Common myeloid progenitor, CD34-positive (primary cell): Measurements from ENCODE around the gene MAST2.
"Not testable (repeated sequence)": the region's sequence is repeated elsewhere in the genome, so short reads cannot be mapped to it uniquely, and the experiment has no call there.

Experiments used
- CTCF ChIA-PET: fragments of 350-600 bp; sonication (Branson Sonifier 250); formaldehyde crosslinking; loops from one replicate; lab custom pipeline; 2021; ENCODE audit warnings: antibody characterized with exemption; lab: Charles Lee
- POLR2A ChIA-PET: fragments of 350-600 bp; sonication (Branson Sonifier 250); formaldehyde crosslinking; loops from one replicate; lab custom pipeline; 2021; ENCODE audit warnings: antibody characterized with exemption; lab: Charles Lee
- DNase-seq, 3 donors: peaks; one replicate each; pipeline versions ENCODE4 v3.0.0 to v3.0.0-alpha.2; 2013
- H3K27ac ChIP-seq, 2 experiments: 1 replicate in 1 of 2; 2 replicates in 1 of 2; pipeline ENCODE4 v1.7.0; 2013; ENCODE audit warnings: inconsistent platforms in 2 of 2, low read length in 2 of 2, mild to moderate bottlenecking in 2 of 2, low read depth in 1 of 2, moderate library complexity in 1 of 2; ENCODE audit not compliant: severe bottlenecking in 2 of 2, insufficient read depth in 1 of 2, poor library complexity in 1 of 2
- H3K27me3 ChIP-seq, 5 experiments: replicated peaks in 2 of 5; 1 replicate in 3 of 5; 2 replicates in 2 of 5; pipeline versions ENCODE4 v1.6.1 to v1.7.0; 2013; ENCODE audit warnings: low read length in 4 of 5, mild to moderate bottlenecking in 2 of 5, moderate library complexity in 2 of 5, inconsistent platforms in 1 of 5; ENCODE audit not compliant: insufficient read depth in 5 of 5, control insufficient read depth in 4 of 5
- H3K36me3 ChIP-seq, 4 experiments: 1 replicate in 2 of 4; 2 replicates in 2 of 4; pipeline versions ENCODE4 v1.6.1 to v1.7.0; 2013; ENCODE audit warnings: low read length in 3 of 4, control low read depth in 1 of 4, mild to moderate bottlenecking in 1 of 4; ENCODE audit not compliant: control insufficient read depth in 4 of 4, insufficient read depth in 4 of 4
- H3K4me1 ChIP-seq, 4 experiments: 1 replicate in 3 of 4; 2 replicates in 1 of 4; pipeline versions ENCODE4 v1.6.1 to v1.7.1; 2013; ENCODE audit warnings: low read length in 3 of 4, mild to moderate bottlenecking in 3 of 4, control low read depth in 1 of 4, inconsistent platforms in 1 of 4, moderate library complexity in 1 of 4; ENCODE audit not compliant: control insufficient read depth in 4 of 4, insufficient read depth in 4 of 4; ENCODE audit errors: control extremely low read depth in 1 of 4
- H3K4me3 ChIP-seq, 7 experiments: 1 replicate in 4 of 7; 2 replicates in 3 of 7; pipeline versions ENCODE4 v1.5.1 to v1.7.0; 2013; ENCODE audit warnings: mild to moderate bottlenecking in 7 of 7, low read length in 6 of 7, moderate library complexity in 6 of 7, inconsistent platforms in 2 of 7, low read depth in 2 of 7, control low read depth in 1 of 7; ENCODE audit not compliant: insufficient read depth in 4 of 7, control insufficient read depth in 1 of 7; ENCODE audit errors: extremely low read depth in 1 of 7
- H3K9me3 ChIP-seq, 5 experiments: 1 replicate in 4 of 5; 2 replicates in 1 of 5; pipeline versions ENCODE4 v1.6.1 to v1.7.1; 2013; ENCODE audit warnings: low read length in 4 of 5, mild to moderate bottlenecking in 2 of 5, inconsistent platforms in 1 of 5, low read depth in 1 of 5, moderate library complexity in 1 of 5; ENCODE audit not compliant: control insufficient read depth in 4 of 5, insufficient read depth in 2 of 5; ENCODE audit errors: control extremely low read depth in 1 of 5
- WGBS: methylation state at CpG from one replicate; pipeline ENCODE4 v1.1.5; 2013; ENCODE audit not compliant: insufficient coverage; 5-methylcytosine and 5-hydroxymethylcytosine counted together

MAST2 gene

DNA sequence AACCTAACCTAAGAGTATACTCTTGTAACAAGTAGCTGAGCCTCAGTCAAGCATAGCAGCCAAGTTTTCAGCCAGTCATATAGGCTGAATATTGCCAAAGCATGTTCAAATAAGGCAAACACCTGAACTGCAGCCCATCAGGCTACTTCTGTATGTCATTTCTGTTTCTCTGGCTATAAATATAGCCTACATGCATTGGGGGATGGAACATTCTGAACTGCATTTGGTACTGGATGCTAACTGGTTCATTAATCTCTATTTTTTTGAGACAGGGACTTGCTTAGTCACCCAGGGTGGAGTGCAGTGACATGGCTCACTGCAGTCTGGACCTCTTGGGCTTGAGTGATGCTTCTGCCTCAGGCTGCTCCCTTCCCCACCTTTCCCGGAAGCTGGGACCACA is 37.3 kb downstream of the MAST2 start:
- H3K27ac ChIP-seq: no peak overlapping the region
- POLR2A ChIA-PET: no interaction called here
- no peaks in the 10 kb centered on the region for H3K36me3 ChIP-seq
- H3K27me3 ChIP-seq: no peaks in the 10 kb centered on the region
- H3K9me3 ChIP-seq: no peaks in the 10 kb centered on the region
- H3K4me1 ChIP-seq: no peaks in the 10 kb centered on the region
- H3K4me3 ChIP-seq: no peak overlapping the region
- CTCF ChIA-PET: no interaction called here
- WGBS: no CpG with 5 or more reads among the region's 1 CpG
- peak in 1 of 3 donors; percentile 8 for DNase-seq

DNA sequence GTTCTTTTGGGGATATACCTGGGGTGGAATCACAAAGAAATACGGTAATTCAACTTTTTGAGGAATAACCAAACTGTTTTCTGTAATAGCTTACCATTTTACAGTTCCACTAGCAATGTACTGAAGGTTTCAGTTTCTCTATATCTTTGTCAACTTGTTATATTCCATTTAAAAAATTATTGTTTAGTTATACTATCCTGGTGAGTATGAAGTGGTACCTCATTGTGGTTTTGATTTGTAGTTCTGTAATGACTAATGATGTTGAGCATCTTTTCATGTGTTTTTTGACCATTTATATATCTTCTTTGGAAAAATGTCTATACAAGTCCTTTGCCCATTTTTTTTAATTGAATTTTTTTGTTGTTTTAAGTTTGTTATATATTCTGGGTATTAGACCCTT is 39.4 kb downstream of the MAST2 start:
- CTCF ChIA-PET: interaction anchor here (1.8 kb wide), 1 partner anchor 12 kb away, joined by 6 read pairs; no protein-coding TSS in a partner anchor
- no CpG with 5 or more reads among the region's 1 CpG for WGBS
- Histone ChIP-seq H3K27me3 (no peaks in the 10 kb centered on the region), H3K27ac (no peak overlapping the region), H3K36me3 (peaks cover 0 to 3% (median 0%) of the 10 kb centered on the region in 4 experiments), H3K9me3 (no peaks in the 10 kb centered on the region), H3K4me1 (no peaks in the 10 kb centered on the region), H3K4me3 (no peak overlapping the region)
- DNase-seq: no peak
- POLR2A ChIA-PET: no interaction called here

DNA sequence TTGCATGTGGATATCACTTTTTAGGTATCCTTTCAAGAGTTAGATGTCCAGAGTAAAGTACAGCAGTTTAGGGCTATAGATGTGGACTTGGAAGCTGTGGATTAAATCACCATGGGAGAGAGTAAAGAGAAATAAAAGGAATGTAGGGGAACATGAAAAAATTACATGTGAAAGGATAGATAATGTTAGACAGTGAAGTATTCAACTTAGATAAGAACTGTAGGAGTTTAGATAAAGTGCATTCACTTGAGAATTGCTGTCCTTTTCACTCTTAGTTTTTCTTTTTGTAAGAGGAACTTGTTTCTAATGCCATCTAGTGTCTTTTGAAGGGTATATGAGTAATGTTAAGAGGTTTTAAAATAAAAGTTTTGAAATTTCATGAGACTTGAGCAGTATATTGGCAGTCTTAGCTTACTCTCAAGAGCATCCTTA is 40.1 kb downstream of the MAST2 start:
- Histone ChIP-seq H3K4me1 (no peaks in the 10 kb centered on the region), H3K27me3 (no peaks in the 10 kb centered on the region), H3K4me3 (no peak overlapping the region), H3K36me3 (peaks cover 0 to 5% (median 3%) of the 10 kb centered on the region in 4 experiments), H3K9me3 (no peaks in the 10 kb centered on the region), H3K27ac (no peak overlapping the region)
- ChIA-PET CTCF (interaction anchor here (0.6 to 1.8 kb wide), 4 partner anchors 11 to 277 kb away, joined by 3 to 6 read pairs (median 4); no protein-coding TSS in a partner anchor), POLR2A (no interaction called here)
- peak; percentile 29 to 58 (median 56) for DNase-seq

- 80% methylated on average over 1 of the region's 4 CpGs for WGBS
- H3K9me3 ChIP-seq, POLR2A ChIA-PET, H3K27me3 ChIP-seq, H3K4me3 ChIP-seq, H3K4me1 ChIP-seq, H3K27ac ChIP-seq, DNase-seq, H3K36me3 ChIP-seq: not testable (repeated sequence)
- CTCF ChIA-PET: interaction anchor here (0.6 to 1.8 kb wide), 4 partner anchors 11 to 278 kb away, joined by 3 to 6 read pairs (median 4); no protein-coding TSS in a partner anchor
Measured at GRCh38 chr1:45844000-45844399, 40.6 kb downstream of the MAST2 start.

- Histone ChIP-seq H3K36me3 (peaks cover 0 to 8% (median 3%) of the 10 kb centered on the region in 4 experiments), H3K9me3 (peaks cover 0 to 5% (median 2%) of the 10 kb centered on the region in 5 experiments), H3K27ac (no peak overlapping the region), H3K4me3 (no peak overlapping the region), H3K27me3 (no peaks in the 10 kb centered on the region), H3K4me1 (no peaks in the 10 kb centered on the region)
- CTCF ChIA-PET: no interaction called here
- POLR2A ChIA-PET: no interaction called here
- WGBS: 100% methylated on average over 2 of the region's 3 CpGs
- DNase-seq: no peak
Measured at GRCh38 chr1:45846931-45847330, 43.5 kb downstream of the MAST2 start.

- peaks cover 0 to 8% (median 3%) of the 10 kb centered on the region in 4 experiments for H3K36me3 ChIP-seq
- H3K4me1 ChIP-seq: no peaks in the 10 kb centered on the region
- WGBS: no CpG with 5 or more reads among the region's 2 CpGs
- no peak for DNase-seq
- H3K4me3 ChIP-seq: no peak overlapping the region
- H3K27ac ChIP-seq: no peak overlapping the region
- POLR2A ChIA-PET: no interaction called here
- no peaks in the 10 kb centered on the region for H3K27me3 ChIP-seq
- H3K9me3 ChIP-seq: peaks cover 0 to 5% (median 2%) of the 10 kb centered on the region in 5 experiments
- CTCF ChIA-PET: no interaction called here
Measured at GRCh38 chr1:45848097-45848496, 44.7 kb downstream of the MAST2 start.

GRCh38 chr1:45848714-45849113 is 45.3 kb downstream of the MAST2 start:
- ChIA-PET CTCF (no interaction called here), POLR2A (no interaction called here)
- Histone ChIP-seq H3K27ac (no peak overlapping the region), H3K9me3 (peaks cover 0 to 5% (median 2%) of the 10 kb centered on the region in 5 experiments), H3K36me3 (peaks cover 0 to 8% (median 3%) of the 10 kb centered on the region in 4 experiments), H3K27me3 (no peaks in the 10 kb centered on the region), H3K4me1 (no peaks in the 10 kb centered on the region), H3K4me3 (no peak overlapping the region)
- 100% methylated on average over 2 of the region's 2 CpGs for WGBS
- DNase-seq: no peak
